ENCODE measurements around the gene CYP2B6.
"Not testable (repeated sequence)": the region's sequence is repeated elsewhere in the genome, so short reads cannot be mapped to it uniquely, and the experiment has no call there.

Gene CYP2B6

GRCh38 chr19:40970396-40971345 lies 20.4 kb upstream of the CYP2B6 start:
- DNase-seq; H3K23ac ChIP-seq (ENCODE audit: low read length); H3K4me1 ChIP-seq (ENCODE audit: control insufficient read depth, low read depth, low read length): not testable (repeated sequence)

GRCh38 chr19:40974633-40975037 lies 16.4 kb upstream of the CYP2B6 start:
- H3K9ac ChIP-seq (ENCODE audit: low read length): no peak overlapping the region
- DNase-seq: peak; percentile 78
- no peaks in the 10 kb centered on the region for H3K79me1 ChIP-seq (ENCODE audit: low read length)
- H2AK5ac ChIP-seq (ENCODE audit: low read length): no peak overlapping the region
- H3K27me3 ChIP-seq (ENCODE audit: insufficient read depth, low read length, poor library complexity): no peaks in the 10 kb centered on the region
- H3K4me3 ChIP-seq (ENCODE audit: low read length): no peak overlapping the region
- no peak overlapping the region for H3K4me2 ChIP-seq (ENCODE audit: low read length)
- H3K23ac ChIP-seq (ENCODE audit: low read length): no peak overlapping the region
- H3K27ac ChIP-seq (ENCODE audit: low read depth, low read length): no peak overlapping the region
- H2BK120ac ChIP-seq (ENCODE audit: low read depth, low read length): no peak overlapping the region
- no peaks in the 10 kb centered on the region for H3K79me2 ChIP-seq (ENCODE audit: control insufficient read depth, insufficient read depth, low read length)
- H3K4me1 ChIP-seq (ENCODE audit: control insufficient read depth, low read depth, low read length): no peaks in the 10 kb centered on the region
- H4K8ac ChIP-seq (ENCODE audit: low read depth, low read length): no peak overlapping the region
- no peak overlapping the region for H3K4ac ChIP-seq (ENCODE audit: low read depth, low read length)
- no peaks in the 10 kb centered on the region for H3K36me3 ChIP-seq (ENCODE audit: control insufficient read depth, insufficient read depth, low read length)
- no peak overlapping the region for H3K18ac ChIP-seq (ENCODE audit: low read length)
- no peak overlapping the region for H4K5ac ChIP-seq (ENCODE audit: low read length)
- H2BK5ac ChIP-seq (ENCODE audit: low read length): no peak overlapping the region
- no peak overlapping the region for H2BK15ac ChIP-seq (replicated peaks; ENCODE audit: low read depth)
- no CpG with 5 or more reads among the region's 4 CpGs for WGBS (ENCODE audit: extremely low coverage, insufficient coverage, low lambda C conversion rate)
- no peak overlapping the region for H3K56ac ChIP-seq (ENCODE audit: low read length)

More at GRCh38 chr19:40970396-40971345, 20.4 kb upstream of the CYP2B6 start:
- not testable (repeated sequence) for H3K56ac ChIP-seq (ENCODE audit: low read length); H3K9ac ChIP-seq (ENCODE audit: low read length); H3K79me1 ChIP-seq (ENCODE audit: low read length); H2BK15ac ChIP-seq (replicated peaks; ENCODE audit: low read depth); H2BK5ac ChIP-seq (ENCODE audit: low read length); H3K27me3 ChIP-seq (ENCODE audit: insufficient read depth, low read length, poor library complexity); H3K4me3 ChIP-seq (ENCODE audit: low read length); H4K8ac ChIP-seq (ENCODE audit: low read depth, low read length); H3K36me3 ChIP-seq (ENCODE audit: control insufficient read depth, insufficient read depth, low read length); H3K4ac ChIP-seq (ENCODE audit: low read depth, low read length); H3K18ac ChIP-seq (ENCODE audit: low read length); H3K79me2 ChIP-seq (ENCODE audit: control insufficient read depth, insufficient read depth, low read length); H3K4me2 ChIP-seq (ENCODE audit: low read length); H4K5ac ChIP-seq (ENCODE audit: low read length); H2BK120ac ChIP-seq (ENCODE audit: low read depth, low read length); H3K27ac ChIP-seq (ENCODE audit: low read depth, low read length); H2AK5ac ChIP-seq (ENCODE audit: low read length)
- WGBS (ENCODE audit: extremely low coverage, insufficient coverage, low lambda C conversion rate): no CpG with 5 or more reads among the region's 6 CpGs

GRCh38 chr19:40976134-40976533 lies 14.9 kb upstream of the CYP2B6 start:
- H2BK5ac ChIP-seq (ENCODE audit: low read length): no peak overlapping the region
- no peak overlapping the region for H3K18ac ChIP-seq (ENCODE audit: low read length)
- no peaks in the 10 kb centered on the region for H3K79me1 ChIP-seq (ENCODE audit: low read length)
- H3K27me3 ChIP-seq (ENCODE audit: insufficient read depth, low read length, poor library complexity): no peaks in the 10 kb centered on the region
- DNase-seq: no peak
- no CpG with 5 or more reads among the region's 4 CpGs for WGBS (ENCODE audit: extremely low coverage, insufficient coverage, low lambda C conversion rate)
- no peak overlapping the region for H4K8ac ChIP-seq (ENCODE audit: low read depth, low read length)
- H3K4me1 ChIP-seq (ENCODE audit: control insufficient read depth, low read depth, low read length): peaks cover 2% of the 10 kb centered on the region
- no peak overlapping the region for H3K4me3 ChIP-seq (ENCODE audit: low read length)
- no peak overlapping the region for H4K5ac ChIP-seq (ENCODE audit: low read length)
- no peaks in the 10 kb centered on the region for H3K79me2 ChIP-seq (ENCODE audit: control insufficient read depth, insufficient read depth, low read length)
- no peaks in the 10 kb centered on the region for H3K36me3 ChIP-seq (ENCODE audit: control insufficient read depth, insufficient read depth, low read length)
- H3K23ac ChIP-seq (ENCODE audit: low read length): no peak overlapping the region
- no peak overlapping the region for H3K56ac ChIP-seq (ENCODE audit: low read length)
- no peak overlapping the region for H3K27ac ChIP-seq (ENCODE audit: low read depth, low read length)
- no peak overlapping the region for H3K4me2 ChIP-seq (ENCODE audit: low read length)
- no peak overlapping the region for H2BK120ac ChIP-seq (ENCODE audit: low read depth, low read length)
- no peak overlapping the region for H3K9ac ChIP-seq (ENCODE audit: low read length)
- H3K4ac ChIP-seq (ENCODE audit: low read depth, low read length): no peak overlapping the region
- no peak overlapping the region for H2AK5ac ChIP-seq (ENCODE audit: low read length)
- H2BK15ac ChIP-seq (replicated peaks; ENCODE audit: low read depth): no peak overlapping the region

- Histone ChIP-seq H3K56ac (ENCODE audit: low read length) (no peak overlapping the region), H2BK5ac (ENCODE audit: low read length) (no peak overlapping the region), H3K4me3 (ENCODE audit: low read length) (no peak overlapping the region), H3K4me1 (ENCODE audit: control insufficient read depth, low read depth, low read length) (peaks cover 3% of the 10 kb centered on the region), H2AK5ac (ENCODE audit: low read length) (no peak overlapping the region), H3K4ac (ENCODE audit: low read depth, low read length) (no peak overlapping the region), H2BK120ac (ENCODE audit: low read depth, low read length) (no peak overlapping the region), H3K4me2 (ENCODE audit: low read length) (no peak overlapping the region), H2BK15ac (replicated peaks; ENCODE audit: low read depth) (no peak overlapping the region), H3K27me3 (ENCODE audit: insufficient read depth, low read length, poor library complexity) (no peaks in the 10 kb centered on the region), H4K8ac (ENCODE audit: low read depth, low read length) (no peak overlapping the region), H3K18ac (ENCODE audit: low read length) (no peak overlapping the region), H3K36me3 (ENCODE audit: control insufficient read depth, insufficient read depth, low read length) (no peaks in the 10 kb centered on the region), H3K27ac (ENCODE audit: low read depth, low read length) (no peak overlapping the region), H3K9ac (ENCODE audit: low read length) (no peak overlapping the region), H4K5ac (ENCODE audit: low read length) (no peak overlapping the region), H3K79me1 (ENCODE audit: low read length) (no peaks in the 10 kb centered on the region), H3K79me2 (ENCODE audit: control insufficient read depth, insufficient read depth, low read length) (no peaks in the 10 kb centered on the region), H3K23ac (ENCODE audit: low read length) (no peak overlapping the region)
- no peak for DNase-seq
- no CpG with 5 or more reads among the region's 4 CpGs for WGBS (ENCODE audit: extremely low coverage, insufficient coverage, low lambda C conversion rate)
Measured at GRCh38 chr19:40976724-40977123, 14.4 kb upstream of the CYP2B6 start.

- H3K79me1 ChIP-seq (ENCODE audit: low read length); H3K9ac ChIP-seq (ENCODE audit: low read length); H3K27me3 ChIP-seq (ENCODE audit: insufficient read depth, low read length, poor library complexity); H3K18ac ChIP-seq (ENCODE audit: low read length); H3K36me3 ChIP-seq (ENCODE audit: control insufficient read depth, insufficient read depth, low read length); H3K27ac ChIP-seq (ENCODE audit: low read depth, low read length); H3K4me3 ChIP-seq (ENCODE audit: low read length); H3K4me1 ChIP-seq (ENCODE audit: control insufficient read depth, low read depth, low read length); H2BK5ac ChIP-seq (ENCODE audit: low read length); H3K4ac ChIP-seq (ENCODE audit: low read depth, low read length); H3K79me2 ChIP-seq (ENCODE audit: control insufficient read depth, insufficient read depth, low read length); H2BK15ac ChIP-seq (replicated peaks; ENCODE audit: low read depth); H2AK5ac ChIP-seq (ENCODE audit: low read length); H4K5ac ChIP-seq (ENCODE audit: low read length); DNase-seq; H4K8ac ChIP-seq (ENCODE audit: low read depth, low read length); H3K23ac ChIP-seq (ENCODE audit: low read length); H3K4me2 ChIP-seq (ENCODE audit: low read length); H2BK120ac ChIP-seq (ENCODE audit: low read depth, low read length); H3K56ac ChIP-seq (ENCODE audit: low read length): not testable (repeated sequence)
- WGBS (ENCODE audit: extremely low coverage, insufficient coverage, low lambda C conversion rate): no CpG with 5 or more reads among the region's 4 CpGs
Measured at GRCh38 chr19:40979759-40980158, 11.3 kb upstream of the CYP2B6 start.

Measured in mesendoderm (in vitro differentiated cells).